Trophoblast cell (in vitro differentiated cells and primary cell): Measurements from ENCODE around the gene LEP.

Source experiments
- DNase-seq, 2 donors: peaks; one replicate each; pipeline ENCODE4 v3.0.0-alpha.2; 2016
- H2AFZ ChIP-seq: 2 replicates; pipeline ENCODE4 v1.6.1; 2013; ENCODE audit warnings: low read length, moderate library complexity, mild to moderate bottlenecking; ENCODE audit not compliant: insufficient read depth, poor library complexity
- H2AK5ac ChIP-seq: 2 replicates; pipeline ENCODE4 v1.6.1; 2013; ENCODE audit warnings: mild to moderate bottlenecking, low read length
- H2BK120ac ChIP-seq: 2 replicates; pipeline ENCODE4 v1.6.1; 2013; ENCODE audit warnings: low read length, mild to moderate bottlenecking, moderate library complexity; ENCODE audit not compliant: insufficient read depth, poor library complexity
- H2BK12ac ChIP-seq: 2 replicates; pipeline ENCODE4 v1.6.1; 2013; ENCODE audit warnings: mild to moderate bottlenecking, low read length, moderate library complexity
- H2BK5ac ChIP-seq: 2 replicates; pipeline ENCODE4 v1.6.1; 2013; ENCODE audit warnings: low read length, low read depth, moderate library complexity, mild to moderate bottlenecking; ENCODE audit not compliant: poor library complexity
- H3K14ac ChIP-seq: 2 replicates; pipeline ENCODE4 v1.6.1; 2013; ENCODE audit warnings: mild to moderate bottlenecking, low read length
- H3K18ac ChIP-seq: 2 replicates; pipeline ENCODE4 v1.6.1; 2013; ENCODE audit warnings: mild to moderate bottlenecking, low read length
- H3K23ac ChIP-seq: 2 replicates; pipeline ENCODE4 v1.6.1; 2013; ENCODE audit warnings: low read length
- H3K27ac ChIP-seq: 2 replicates; pipeline ENCODE4 v1.5.1; 2013; ENCODE audit warnings: low read depth, mild to moderate bottlenecking, inconsistent platforms, low read length, moderate library complexity
- H3K27me3 ChIP-seq: 2 replicates; pipeline ENCODE4 v1.6.1; 2013; ENCODE audit warnings: inconsistent platforms, mild to moderate bottlenecking, low read length, moderate library complexity; ENCODE audit not compliant: insufficient read depth
- H3K36me3 ChIP-seq, 2 experiments: 1 replicate in 1 of 2; 2 replicates in 1 of 2; pipeline ENCODE4 v1.6.1; 2013; ENCODE audit warnings: low read length in 2 of 2, mild to moderate bottlenecking in 2 of 2, moderate library complexity in 1 of 2; ENCODE audit not compliant: insufficient read depth in 2 of 2, control insufficient read depth in 1 of 2
- H3K4ac ChIP-seq: 2 replicates; pipeline ENCODE4 v1.6.1; 2013; ENCODE audit warnings: low read depth, mild to moderate bottlenecking, low read length, moderate library complexity
- H3K4me1 ChIP-seq, 2 experiments: 1 replicate in 1 of 2; 2 replicates in 1 of 2; pipeline ENCODE4 v1.6.1; 2013; ENCODE audit warnings: low read length in 2 of 2, mild to moderate bottlenecking in 2 of 2, moderate library complexity in 1 of 2; ENCODE audit not compliant: insufficient read depth in 2 of 2, control insufficient read depth in 1 of 2
- H3K4me2 ChIP-seq: 2 replicates; pipeline ENCODE4 v1.6.1; 2013; ENCODE audit warnings: inconsistent platforms, mild to moderate bottlenecking, low read length, moderate library complexity
- H3K4me3 ChIP-seq: 2 replicates; pipeline ENCODE4 v1.5.1; 2013; ENCODE audit warnings: mild to moderate bottlenecking, low read depth, low read length, inconsistent platforms
- H3K79me1 ChIP-seq: one replicate; pipeline ENCODE4 v1.6.1; 2013; ENCODE audit warnings: low read length
- H3K79me2 ChIP-seq: 2 replicates; pipeline ENCODE4 v1.6.1; 2013; ENCODE audit warnings: low read length, mild to moderate bottlenecking; ENCODE audit not compliant: control insufficient read depth, insufficient read depth, poor library complexity
- H3K9ac ChIP-seq: 2 replicates; pipeline ENCODE4 v1.6.1; 2013; ENCODE audit warnings: mild to moderate bottlenecking, low read length
- H3K9me3 ChIP-seq: 2 replicates; pipeline ENCODE4 v1.6.1; 2013; ENCODE audit warnings: low read depth, mild to moderate bottlenecking, control low read depth, inconsistent platforms, low read length; ENCODE audit not compliant: insufficient read depth
- H4K12ac ChIP-seq: 2 replicates; pipeline ENCODE4 v1.6.1; 2013; ENCODE audit warnings: low read depth, mild to moderate bottlenecking, low read length, moderate library complexity
- H4K8ac ChIP-seq: 2 replicates; pipeline ENCODE4 v1.6.1; 2013; ENCODE audit warnings: low read depth, mild to moderate bottlenecking, low read length, moderate library complexity
- H4K91ac ChIP-seq: one replicate; pipeline ENCODE4 v1.6.1; 2013; ENCODE audit warnings: low read depth, mild to moderate bottlenecking, low read length, moderate library complexity
- WGBS: extraction: QIAGEN DNeasy Blood & Tissue Kit; methylation state at CpG from one replicate; pipeline ENCODE4 v1.1.7; 2013; ENCODE audit warnings: missing lambda C conversion rate; ENCODE audit not compliant: insufficient read length, insufficient coverage; ENCODE audit errors: extremely low coverage; 5-methylcytosine and 5-hydroxymethylcytosine counted together

Gene LEP

GRCh38 chr7:128255271-128255670 lies 14.2 kb downstream of the LEP start:
- Histone ChIP-seq H3K9me3 (no peaks in the 10 kb centered on the region), H3K27me3 (no peaks in the 10 kb centered on the region), H3K23ac (no peak overlapping the region), H3K9ac (no peak overlapping the region), H3K18ac (no peak overlapping the region), H3K4ac (no peak overlapping the region), H3K36me3 (no peaks in the 10 kb centered on the region), H3K4me1 (peaks cover 12 to 17% of the 10 kb centered on the region in 2 experiments), H4K91ac (no peak overlapping the region), H2AK5ac (no peak overlapping the region), H3K27ac (no peak overlapping the region), H2AFZ (no peak overlapping the region), H3K79me2 (no peaks in the 10 kb centered on the region), H3K79me1 (peaks cover 8% of the 10 kb centered on the region), H4K8ac (no peak overlapping the region), H3K14ac (no peak overlapping the region), H3K4me2 (no peak overlapping the region), H2BK12ac (no peak overlapping the region), H2BK120ac (no peak overlapping the region), H3K4me3 (no peak overlapping the region), H4K12ac (no peak overlapping the region), H2BK5ac (no peak overlapping the region)
- no CpG with 5 or more reads among the region's 2 CpGs for WGBS
- no peak for DNase-seq

GRCh38 chr7:128257458-128257857 lies 16.4 kb downstream of the LEP start:
- no peak overlapping the region for H4K12ac ChIP-seq
- no peaks in the 10 kb centered on the region for H3K27me3 ChIP-seq
- no peak overlapping the region for H2BK120ac ChIP-seq
- no peak overlapping the region for H3K4me2 ChIP-seq
- no peak for DNase-seq
- H3K9me3 ChIP-seq = no peaks in the 10 kb centered on the region
- WGBS = no CpG with 5 or more reads among the region's 14 CpGs
- H4K8ac ChIP-seq = no peak overlapping the region
- no peak overlapping the region for H3K14ac ChIP-seq
- no peak overlapping the region for H2AK5ac ChIP-seq
- H2AFZ ChIP-seq = no peak overlapping the region
- H3K27ac ChIP-seq = no peak overlapping the region
- no peak overlapping the region for H2BK5ac ChIP-seq
- H4K91ac ChIP-seq = no peak overlapping the region
- H3K9ac ChIP-seq = no peak overlapping the region
- peaks cover 17 to 22% of the 10 kb centered on the region in 2 experiments for H3K4me1 ChIP-seq
- no peak overlapping the region for H3K4ac ChIP-seq
- H3K79me2 ChIP-seq = no peaks in the 10 kb centered on the region
- H3K4me3 ChIP-seq = no peak overlapping the region
- H3K36me3 ChIP-seq = no peaks in the 10 kb centered on the region
- H3K23ac ChIP-seq = no peak overlapping the region
- H3K79me1 ChIP-seq = peaks cover 13% of the 10 kb centered on the region
- H3K18ac ChIP-seq = no peak overlapping the region
- H2BK12ac ChIP-seq = peak overlapping the region; percentile 1

GRCh38 chr7:128259131-128260061 lies 18.3 kb downstream of the LEP start:
- H3K9me3 ChIP-seq = no peaks in the 10 kb centered on the region
- H4K12ac ChIP-seq = no peak overlapping the region
- peak overlapping the region; percentile 12 for H3K18ac ChIP-seq
- peak overlapping the region; percentile 10 for H3K14ac ChIP-seq
- H2BK5ac ChIP-seq = peak overlapping the region; percentile 15
- DNase-seq = peak; percentile 68 to 75
- no peaks in the 10 kb centered on the region for H3K27me3 ChIP-seq
- peaks cover 17 to 22% of the 10 kb centered on the region in 2 experiments for H3K4me1 ChIP-seq
- peak overlapping the region; percentile 72 for H2BK12ac ChIP-seq
- H3K4me3 ChIP-seq = no peak overlapping the region
- H3K27ac ChIP-seq = peak overlapping the region; percentile 73
- peak overlapping the region; percentile 24 for H3K4ac ChIP-seq
- no peak overlapping the region for H3K9ac ChIP-seq
- H3K79me1 ChIP-seq = peaks cover 13% of the 10 kb centered on the region
- peak overlapping the region; percentile 10 for H3K4me2 ChIP-seq
- no peaks in the 10 kb centered on the region for H3K79me2 ChIP-seq
- H3K23ac ChIP-seq = no peak overlapping the region
- no peaks in the 10 kb centered on the region for H3K36me3 ChIP-seq
- H2BK120ac ChIP-seq = peak overlapping the region; percentile 70
- H4K8ac ChIP-seq = peak overlapping the region; percentile 3
- peak overlapping the region; percentile 53 for H4K91ac ChIP-seq
- no CpG with 5 or more reads among the region's 11 CpGs for WGBS
- H2AFZ ChIP-seq = peak overlapping the region; percentile 55
- H2AK5ac ChIP-seq = no peak overlapping the region

GRCh38 chr7:128260069-128260795 lies 19.2 kb downstream of the LEP start:
- no peak overlapping the region for H3K4me3 ChIP-seq
- H3K36me3 ChIP-seq = no peaks in the 10 kb centered on the region
- peak overlapping the region; percentile 74 for H2BK5ac ChIP-seq
- H3K9me3 ChIP-seq = no peaks in the 10 kb centered on the region
- no peaks in the 10 kb centered on the region for H3K27me3 ChIP-seq
- H4K91ac ChIP-seq = peak overlapping the region; percentile 77
- peak overlapping the region; percentile 17 for H3K4ac ChIP-seq
- peaks cover 13% of the 10 kb centered on the region for H3K79me1 ChIP-seq
- no peak overlapping the region for H3K23ac ChIP-seq
- no peaks in the 10 kb centered on the region for H3K79me2 ChIP-seq
- no CpG with 5 or more reads among the region's 12 CpGs for WGBS
- peak overlapping the region; percentile 56 for H2BK120ac ChIP-seq
- peak overlapping the region; percentile 59 for H3K14ac ChIP-seq
- peak overlapping the region; percentile 70 for H4K12ac ChIP-seq
- H2AK5ac ChIP-seq = peak overlapping the region; percentile 82
- peak overlapping the region; percentile 97 for H2BK12ac ChIP-seq
- H2AFZ ChIP-seq = no peak overlapping the region
- H3K4me2 ChIP-seq = peak overlapping the region; percentile 10
- H3K18ac ChIP-seq = peak overlapping the region; percentile 73
- DNase-seq = peak in 1 of 2 donors; percentile 6
- peak overlapping the region; percentile 73 for H3K27ac ChIP-seq
- peak overlapping the region; percentile 48 for H4K8ac ChIP-seq
- H3K9ac ChIP-seq = no peak overlapping the region
- H3K4me1 ChIP-seq = peaks cover 17 to 22% of the 10 kb centered on the region in 2 experiments
